HG03565 (cell line): ENCODE measurements around the gene VIPR2.

Experiments used
- ATAC-seq: cut with Tn5 transposase; IDR thresholded peaks from one replicate; pipeline ENCODE4 v1.9.1; 2021; ENCODE audit warnings: mild to moderate bottlenecking, moderate library complexity; ENCODE audit not compliant: unreplicated experiment

VIPR2 gene

GRCh38 chr7:159121476-159121875, 23.2 kb downstream of the VIPR2 start:
- no peak for ATAC-seq

GRCh38 chr7:159121068-159121467, 23.6 kb downstream of the VIPR2 start:
- ATAC-seq = no peak

- no peak for ATAC-seq
Measured at GRCh38 chr7:159120540-159120919, 24.1 kb downstream of the VIPR2 start.

GRCh38 chr7:159119851-159120539, 24.7 kb downstream of the VIPR2 start:
- no peak for ATAC-seq

GRCh38 chr7:159119026-159119741, 25.5 kb downstream of the VIPR2 start:
- no peak for ATAC-seq

GRCh38 chr7:159118623-159119022, 26.0 kb downstream of the VIPR2 start:
- ATAC-seq = no peak

GRCh38 chr7:159118197-159118595, 26.5 kb downstream of the VIPR2 start:
- ATAC-seq = no peak

- ATAC-seq = no peak
Measured at GRCh38 chr7:159117366-159118196, 27.1 kb downstream of the VIPR2 start.

- no peak for ATAC-seq
Measured at GRCh38 chr7:159116581-159117339, 27.9 kb downstream of the VIPR2 start.

- ATAC-seq = no peak
Measured at GRCh38 chr7:159115601-159116501, 28.8 kb downstream of the VIPR2 start.

GRCh38 chr7:159114981-159115380, 29.7 kb downstream of the VIPR2 start:
- ATAC-seq = no peak

- ATAC-seq = no peak
Measured at GRCh38 chr7:159114096-159114495, 30.6 kb downstream of the VIPR2 start.

- ATAC-seq = no peak
Measured at GRCh38 chr7:159113056-159113455, 31.6 kb downstream of the VIPR2 start.

- no peak for ATAC-seq
Measured at GRCh38 chr7:159112136-159113011, 32.3 kb downstream of the VIPR2 start.

GRCh38 chr7:159109653-159110035, 35.0 kb downstream of the VIPR2 start:
- no peak for ATAC-seq

GRCh38 chr7:159108941-159109652, 35.6 kb downstream of the VIPR2 start:
- no peak for ATAC-seq

GRCh38 chr7:159108491-159108890, 36.2 kb downstream of the VIPR2 start:
- no peak for ATAC-seq

GRCh38 chr7:159107161-159107892, 37.3 kb downstream of the VIPR2 start:
- ATAC-seq = no peak
